H1 (cell line): ENCODE data around the gene SYTL5. TPM values are rescaled to one million over a fixed set of nuclear protein-coding genes. Genes with fewer than 3 reads are reported as not detected.

Experiments
- CTCF ChIA-PET: fragments of 300-600 bp; sonication (Branson Sonifier 250); formaldehyde crosslinking; loops from one replicate; lab custom pipeline; 2021; ENCODE audit not compliant: partially characterized antibody; lab: Charles Lee
- POLR2A ChIA-PET: fragments of 300-600 bp; sonication (Branson Sonifier 250); formaldehyde crosslinking; loops from one replicate; lab custom pipeline; 2021; ENCODE audit warnings: inconsistent platforms; ENCODE audit not compliant: partially characterized antibody; lab: Charles Lee
- DNase-seq, 2 experiments: peaks; one replicate each; pipeline versions ENCODE4 v3.0.0 to v3.0.0-alpha.2; 2010 to 2022; ENCODE audit warnings: low spot score in 2 of 2, low read depth in 1 of 2, mixed read lengths in 1 of 2
- FAIRE-seq: peaks from 2 replicates; lab custom pipeline; 2011; peaks lifted over from hg19 to GRCh38; lab: Jason Lieb, UNC
- H2AFZ ChIP-seq: 2 replicates; pipeline ENCODE4 v1.8.1; 2012; ENCODE audit warnings: low read length, inconsistent platforms
- H2AK5ac ChIP-seq: 2 replicates; pipeline ENCODE4 v1.6.1; 2013; ENCODE audit warnings: low read depth, low read length
- H2BK120ac ChIP-seq: replicated peaks from 2 replicates; pipeline ENCODE3; 2013; ENCODE audit warnings: low read depth, low read length, inconsistent platforms
- H2BK12ac ChIP-seq: 2 replicates; pipeline ENCODE4 v1.6.1; 2013; ENCODE audit warnings: low read depth, low read length
- H2BK15ac ChIP-seq: 2 replicates; pipeline ENCODE4 v1.6.1; 2013; ENCODE audit warnings: low read length
- H2BK20ac ChIP-seq: 2 replicates; pipeline ENCODE4 v1.6.1; 2013; ENCODE audit warnings: low read length
- H2BK5ac ChIP-seq: 2 replicates; pipeline ENCODE4 v1.6.1; 2013; ENCODE audit warnings: low read depth, low read length
- H3K14ac ChIP-seq: 2 replicates; pipeline ENCODE4 v1.6.1; 2013; ENCODE audit warnings: inconsistent platforms; ENCODE audit not compliant: insufficient read length
- H3K18ac ChIP-seq: 2 replicates; pipeline ENCODE4 v1.6.1; 2013; ENCODE audit warnings: low read length; ENCODE audit errors: extremely low read depth
- H3K23ac ChIP-seq: 2 replicates; pipeline ENCODE4 v1.6.1; 2013; ENCODE audit warnings: inconsistent platforms; ENCODE audit not compliant: insufficient read length
- H3K23me2 ChIP-seq: 2 replicates; pipeline ENCODE4 v1.6.1; 2013; ENCODE audit warnings: low read depth, low read length
- H3K27ac ChIP-seq: 2 replicates; pipeline ENCODE4 v1.6.1; 2011; ENCODE audit warnings: low read depth, low read length, inconsistent platforms
- H3K27me3 ChIP-seq, 4 experiments: replicated peaks in 1 of 4; 1 replicate in 1 of 4; 2 replicates in 3 of 4; pipeline versions ENCODE4 v1.6.1 to v1.8.1; 2011 to 2013; ENCODE audit warnings: low read length in 3 of 4, mild to moderate bottlenecking in 3 of 4, inconsistent platforms in 2 of 4, mixed read lengths in 2 of 4, moderate library complexity in 1 of 4; ENCODE audit not compliant: control insufficient read depth in 3 of 4, insufficient read depth in 3 of 4; ENCODE audit errors: extremely low read depth in 1 of 4
- H3K36me3 ChIP-seq, 4 experiments: 2 replicates each; pipeline versions ENCODE4 v1.6.1 to v1.8.1; 2011 to 2013; ENCODE audit warnings: mild to moderate bottlenecking in 4 of 4, low read length in 3 of 4, moderate library complexity in 2 of 4, control low read depth in 1 of 4, inconsistent platforms in 1 of 4; ENCODE audit not compliant: insufficient read depth in 4 of 4, control insufficient read depth in 2 of 4
- H3K4ac ChIP-seq: replicated peaks from 2 replicates; pipeline ENCODE3; 2013; ENCODE audit warnings: low read length, low read depth, mixed read lengths, inconsistent platforms; ENCODE audit not compliant: insufficient read length
- H3K4me1 ChIP-seq, 4 experiments: replicated peaks in 1 of 4; 1 replicate in 1 of 4; 2 replicates in 3 of 4; pipeline versions ENCODE4 v1.6.1 to v1.8.1; 2011 to 2013; ENCODE audit warnings: low read length in 3 of 4, inconsistent platforms in 2 of 4, mixed read lengths in 1 of 4; ENCODE audit not compliant: insufficient read depth in 4 of 4, control insufficient read depth in 3 of 4
- H3K4me2 ChIP-seq, 2 experiments: 2 replicates each; pipeline versions ENCODE4 v1.6.1 to v1.8.1; 2011 to 2013; ENCODE audit warnings: low read depth in 2 of 2, low read length in 2 of 2, control low read depth in 1 of 2, inconsistent platforms in 1 of 2, mild to moderate bottlenecking in 1 of 2; ENCODE audit not compliant: insufficient read depth in 1 of 2
- H3K4me3 ChIP-seq, 4 experiments: fragments of 200-600, 300-600 bp in 1 of 4; sonication (generic), shearing (Covaris generic), sonication (Bioruptor Twin) in 1 of 4; 2 replicates each; pipeline versions ENCODE4 v1.5.1 to v1.8.1; 2011 to 2016; ENCODE audit warnings: low read length in 4 of 4, low read depth in 3 of 4, control low read depth in 2 of 4, inconsistent platforms in 2 of 4, mild to moderate bottlenecking in 2 of 4, mixed read lengths in 1 of 4, moderate library complexity in 1 of 4; ENCODE audit not compliant: insufficient read depth in 2 of 4; ENCODE audit errors: extremely low read depth in 1 of 4
- H3K56ac ChIP-seq: replicated peaks from 2 replicates; pipeline ENCODE3; 2013; ENCODE audit warnings: low read depth, mild to moderate bottlenecking, mixed read lengths, low read length, inconsistent platforms; ENCODE audit not compliant: insufficient read length
- H3K79me1 ChIP-seq: 2 replicates; pipeline ENCODE4 v1.6.1; 2013; ENCODE audit warnings: low read depth, low read length, control low read depth
- H3K79me2 ChIP-seq, 2 experiments: 2 replicates each; pipeline versions ENCODE4 v1.6.1 to v1.8.1; 2012 to 2013; ENCODE audit warnings: low read length in 2 of 2, mild to moderate bottlenecking in 2 of 2, inconsistent platforms in 1 of 2; ENCODE audit not compliant: insufficient read depth in 2 of 2, control insufficient read depth in 1 of 2
- H3K9ac ChIP-seq, 4 experiments: replicated peaks in 1 of 4; 1 replicate in 1 of 4; 2 replicates in 3 of 4; pipeline versions ENCODE4 v1.6.1 to v1.8.1; 2011 to 2013; ENCODE audit warnings: low read depth in 3 of 4, low read length in 3 of 4, control low read depth in 2 of 4, mild to moderate bottlenecking in 2 of 4, moderate library complexity in 2 of 4, inconsistent platforms in 1 of 4; ENCODE audit errors: extremely low read depth in 1 of 4
- H3K9me3 ChIP-seq, 2 experiments: 2 replicates each; pipeline versions ENCODE4 v1.6.1 to v1.8.1; 2012 to 2013; ENCODE audit warnings: mild to moderate bottlenecking in 2 of 2, moderate library complexity in 2 of 2, control low read depth in 1 of 2, inconsistent platforms in 1 of 2, low read depth in 1 of 2, low read length in 1 of 2, mixed read lengths in 1 of 2; ENCODE audit not compliant: insufficient read depth in 2 of 2
- H4K20me1 ChIP-seq, 2 experiments: replicated peaks in 1 of 2; 2 replicates each; pipeline versions ENCODE3 to v1.8.1; 2011 to 2013; ENCODE audit warnings: inconsistent platforms in 2 of 2, low read length in 2 of 2, mild to moderate bottlenecking in 1 of 2; ENCODE audit not compliant: insufficient read depth in 2 of 2, control insufficient read depth in 1 of 2
- H4K5ac ChIP-seq: 2 replicates; pipeline ENCODE4 v1.6.1; 2013; ENCODE audit warnings: low read length, low read depth, mixed read lengths, inconsistent platforms; ENCODE audit not compliant: insufficient read length
- H4K8ac ChIP-seq: 2 replicates; pipeline ENCODE4 v1.8.0; 2013; ENCODE audit warnings: mild to moderate bottlenecking, moderate library complexity, low read length, inconsistent platforms; ENCODE audit not compliant: insufficient read depth; ENCODE audit errors: extremely low read depth
- H4K91ac ChIP-seq: replicated peaks from 2 replicates; pipeline ENCODE3; 2013; ENCODE audit warnings: low read length, mixed read lengths, inconsistent platforms; ENCODE audit not compliant: insufficient read length
- ASH2L ChIP-seq: fragments of 200-600, 300-600 bp; sonication (generic); IDR thresholded peaks from one replicate; pipeline ENCODE4 v1.7.1; 2017; ENCODE audit warnings: low read length
- ATF2 ChIP-seq: IDR thresholded peaks from 2 replicates; pipeline ENCODE4 v1.6.1; 2012; ENCODE audit warnings: low read length, inconsistent platforms
- EZH2 ChIP-seq: fragments of 200-600 bp; sonication (generic); IDR thresholded peaks from 2 replicates; pipeline ENCODE4 v1.7.1; 2012; ENCODE audit warnings: low read depth, mild to moderate bottlenecking, moderate library complexity, low read length, inconsistent platforms; ENCODE audit not compliant: severe bottlenecking
- MAX ChIP-seq: IDR thresholded peaks from 2 replicates; pipeline ENCODE4 v1.6.1; 2012; ENCODE audit warnings: inconsistent platforms
- RBBP5 ChIP-seq: IDR thresholded peaks from 2 replicates; pipeline ENCODE4 v1.7.1; 2012; ENCODE audit warnings: low read depth, mild to moderate bottlenecking, inconsistent platforms, low read length, moderate library complexity, borderline replicate concordance
- RFX5 ChIP-seq: IDR thresholded peaks from 2 replicates; pipeline ENCODE4 v1.6.1; 2011; ENCODE audit warnings: low read depth, low read length, improper control_type of control experiment, borderline replicate concordance
- SAP30 ChIP-seq: fragments of 300-600 bp; sonication (generic); IDR thresholded peaks from 2 replicates; pipeline ENCODE4 v1.7.1; 2012; ENCODE audit warnings: low read length, moderate library complexity, mild to moderate bottlenecking, inconsistent platforms; ENCODE audit not compliant: insufficient read depth, insufficient replicate concordance
- SIX5 ChIP-seq: IDR thresholded peaks from 2 replicates; pipeline ENCODE4 v1.6.1; 2011; ENCODE audit warnings: mild to moderate bottlenecking, low read depth, low read length
- SP1 ChIP-seq: IDR thresholded peaks from 2 replicates; pipeline ENCODE4 v1.6.1; 2011; ENCODE audit warnings: low read depth, low read length
- SP4 ChIP-seq: IDR thresholded peaks from 2 replicates; pipeline ENCODE4 v1.6.1; 2012; ENCODE audit warnings: low read length, inconsistent platforms
- TBP ChIP-seq: IDR thresholded peaks from 2 replicates; pipeline ENCODE4 v1.6.1; 2011; ENCODE audit warnings: low read depth, low read length, improper control_type of control experiment
- polyA plus RNA-seq, 7 experiments: library from polyadenylated mRNA; depleted of rRNA in 3 of 7; stranded (reverse) in 5 of 7; unstranded in 2 of 7; fragments of >200 nt in 5 of 7; fragments of 200-250 nt in 2 of 7; gene quantifications; 1 replicate in 5 of 7; 2 replicates in 1 of 7; 4 replicates in 1 of 7; pipeline versions ENCODE4 v1.2.1 to v1.2.3, GENCODE V29; 2011 to 2013; ENCODE audit warnings: missing spikeins in 2 of 7, mixed read lengths in 2 of 7
- total RNA-seq: library from RNA; stranded (reverse); fragmentation: NEBNext Ultra II Directional; extraction: Animal tissue kit (Norgen Biotek cat#: 25700); gene quantifications from 2 replicates; pipeline ENCODE4 v1.2.1, GENCODE V29; 2021

The SYTL5 gene
- total and polyA plus RNA-seq, 2 of the 8 experiments (the other 6 are each of a cell fraction or from before 2014, with no cell fraction given) = 0.15 to 0.52 TPM

GRCh38 chrX:38129366-38129765, 123.0 kb downstream of the SYTL5 start:
- CTCF ChIA-PET = no interaction called here
- H2BK5ac ChIP-seq = no peak overlapping the region
- H4K20me1 ChIP-seq = no peaks in the 10 kb centered on the region
- H3K79me1 ChIP-seq = no peaks in the 10 kb centered on the region
- H3K23ac ChIP-seq = no peak overlapping the region
- no peak overlapping the region for H3K9ac ChIP-seq
- no peak overlapping the region for H2AFZ ChIP-seq
- no peaks in the 10 kb centered on the region for H3K79me2 ChIP-seq
- no peak overlapping the region for H3K18ac ChIP-seq
- no peak overlapping the region for H3K4me3 ChIP-seq
- POLR2A ChIA-PET = no interaction called here
- H3K27me3 ChIP-seq = no peaks in the 10 kb centered on the region
- no peak overlapping the region for H3K56ac ChIP-seq
- no peaks in the 10 kb centered on the region for H3K9me3 ChIP-seq
- no peak overlapping the region for H4K5ac ChIP-seq
- no peak overlapping the region for H3K14ac ChIP-seq
- H2BK15ac ChIP-seq = no peak overlapping the region
- no peaks in the 10 kb centered on the region for H3K36me3 ChIP-seq
- no peak overlapping the region for H3K4me2 ChIP-seq
- H3K23me2 ChIP-seq = no peaks in the 10 kb centered on the region
- no peak overlapping the region for H4K8ac ChIP-seq
- H2BK120ac ChIP-seq = no peak overlapping the region
- H3K4ac ChIP-seq = no peak overlapping the region
- no peak overlapping the region for H2BK20ac ChIP-seq
- no peak overlapping the region for H2AK5ac ChIP-seq
- DNase-seq (no peak), FAIRE-seq (no peak)
- no peak overlapping the region for H3K27ac ChIP-seq
- TF ChIP-seq RBBP5 (no peak), MAX (no peak), SP1 (no peak), TBP (no peak), ATF2 (no peak), SP4 (no peak), SIX5 (no peak), RFX5 (no peak), SAP30 (no peak), ASH2L (no peak), EZH2 (no peak)
- H4K91ac ChIP-seq = no peak overlapping the region
- no peak overlapping the region for H2BK12ac ChIP-seq
- H3K4me1 ChIP-seq = no peaks in the 10 kb centered on the region
